ENCODE results near the gene CENPV. TPM values are rescaled to one million over a fixed set of nuclear protein-coding genes. Genes with fewer than 3 reads are reported as not detected.
A peak's percentile ranks its signal among the peaks of the same experiment; 100 is the strongest.

Gene CENPV
- total RNA-seq, 2 donors from 2014 or later = 48.5 to 54.9 TPM

GRCh38 chr17:16379654-16380053 is 26.4 kb upstream of the CENPV start:
- ATAC-seq (replicated peaks in 1 of 2) (no peak), DNase-seq (no peak)
- no peaks in the 10 kb centered on the region for H3K9me3 Mint-ChIP-seq
- no peak overlapping the region for H3K27ac Mint-ChIP-seq
- H3K36me3 Mint-ChIP-seq (ENCODE audit: insufficient read depth in 2 of 2) = peaks cover 18 to 23% of the 10 kb centered on the region in 2 donors
- no peak overlapping the region for H3K4me3 Mint-ChIP-seq
- H3K4me1 Mint-ChIP-seq (ENCODE audit: low read depth) = peaks cover 40% of the 10 kb centered on the region
- H3K27me3 Mint-ChIP-seq (ENCODE audit: low read depth) = no peaks in the 10 kb centered on the region

- no peaks in the 10 kb centered on the region for H3K9me3 Mint-ChIP-seq
- H3K36me3 Mint-ChIP-seq (ENCODE audit: insufficient read depth in 2 of 2) = peaks cover 18 to 21% of the 10 kb centered on the region in 2 donors
- DNase-seq (no peak), ATAC-seq (replicated peaks in 1 of 2) (no peak)
- H3K27me3 Mint-ChIP-seq (ENCODE audit: low read depth) = no peaks in the 10 kb centered on the region
- no peak overlapping the region for H3K27ac Mint-ChIP-seq
- H3K4me3 Mint-ChIP-seq = peak overlapping the region in 1 of 2 donors; percentile 16
- H3K4me1 Mint-ChIP-seq (ENCODE audit: low read depth) = peaks cover 31% of the 10 kb centered on the region
Observed at GRCh38 chr17:16378636-16379282, 25.5 kb upstream of the CENPV start.

- Mint-ChIP-seq H3K27me3 (ENCODE audit: low read depth) (no peaks in the 10 kb centered on the region), H3K36me3 (ENCODE audit: insufficient read depth in 2 of 2) (peaks cover 13 to 16% of the 10 kb centered on the region in 2 donors), H3K4me3 (no peak overlapping the region), H3K27ac (no peak overlapping the region), H3K4me1 (ENCODE audit: low read depth) (peaks cover 22% of the 10 kb centered on the region), H3K9me3 (no peaks in the 10 kb centered on the region)
- DNase-seq = no peak
- no peak for ATAC-seq (replicated peaks in 1 of 2)
Observed at GRCh38 chr17:16377941-16378341, 24.7 kb upstream of the CENPV start.

GRCh38 chr17:16374146-16374938 is 21.1 kb upstream of the CENPV start:
- no peaks in the 10 kb centered on the region for H3K9me3 Mint-ChIP-seq
- H3K4me3 Mint-ChIP-seq = no peak overlapping the region
- no peak for ATAC-seq (replicated peaks in 1 of 2)
- DNase-seq = no peak
- H3K27me3 Mint-ChIP-seq (ENCODE audit: low read depth) = no peaks in the 10 kb centered on the region
- H3K36me3 Mint-ChIP-seq (ENCODE audit: insufficient read depth in 2 of 2) = no peaks in the 10 kb centered on the region
- no peak overlapping the region for H3K27ac Mint-ChIP-seq
- no peaks in the 10 kb centered on the region for H3K4me1 Mint-ChIP-seq (ENCODE audit: low read depth)

GRCh38 chr17:16371742-16372141 is 18.5 kb upstream of the CENPV start:
- ATAC-seq (replicated peaks in 1 of 2) = no peak
- no peaks in the 10 kb centered on the region for H3K27me3 Mint-ChIP-seq (ENCODE audit: low read depth)

GRCh38 chr17:16364625-16365024 is 11.4 kb upstream of the CENPV start:
- DNase-seq (no peak), ATAC-seq (replicated peaks in 1 of 2) (no peak)
- Mint-ChIP-seq H3K27ac (no peak overlapping the region), H3K27me3 (ENCODE audit: low read depth) (no peaks in the 10 kb centered on the region), H3K4me1 (ENCODE audit: low read depth) (peaks cover 7% of the 10 kb centered on the region), H3K9me3 (no peaks in the 10 kb centered on the region), H3K4me3 (no peak overlapping the region), H3K36me3 (ENCODE audit: insufficient read depth in 2 of 2) (no peaks in the 10 kb centered on the region)

More at GRCh38 chr17:16371742-16372141, 18.5 kb upstream of the CENPV start:
- no peak for DNase-seq
- Mint-ChIP-seq H3K9me3 (no peaks in the 10 kb centered on the region), H3K36me3 (ENCODE audit: insufficient read depth in 2 of 2) (no peaks in the 10 kb centered on the region), H3K27ac (no peak overlapping the region), H3K4me3 (no peak overlapping the region), H3K4me1 (ENCODE audit: low read depth) (no peaks in the 10 kb centered on the region)

GRCh38 chr17:16363749-16364536 is 10.7 kb upstream of the CENPV start:
- Mint-ChIP-seq H3K4me1 (ENCODE audit: low read depth) (peaks cover 7% of the 10 kb centered on the region), H3K27me3 (ENCODE audit: low read depth) (no peaks in the 10 kb centered on the region), H3K27ac (no peak overlapping the region), H3K9me3 (no peaks in the 10 kb centered on the region), H3K4me3 (no peak overlapping the region), H3K36me3 (ENCODE audit: insufficient read depth in 2 of 2) (no peaks in the 10 kb centered on the region)
- peak; percentile 92 to 94 for ATAC-seq (replicated peaks in 1 of 2)
- peak; percentile 79 for DNase-seq

- DNase-seq (no peak), ATAC-seq (replicated peaks in 1 of 2) (peak in 1 of 2 donors; percentile 38)
- H3K9me3 Mint-ChIP-seq = no peaks in the 10 kb centered on the region
- H3K27me3 Mint-ChIP-seq (ENCODE audit: low read depth) = peaks cover 2% of the 10 kb centered on the region
- no peak overlapping the region for H3K27ac Mint-ChIP-seq
- H3K4me3 Mint-ChIP-seq = no peak overlapping the region
- H3K4me1 Mint-ChIP-seq (ENCODE audit: low read depth) = peaks cover 7% of the 10 kb centered on the region
- H3K36me3 Mint-ChIP-seq (ENCODE audit: insufficient read depth in 2 of 2) = no peaks in the 10 kb centered on the region
Observed at GRCh38 chr17:16361874-16362273, 8.6 kb upstream of the CENPV start.

GRCh38 chr17:16358394-16358793 is 5.1 kb upstream of the CENPV start:
- Mint-ChIP-seq H3K36me3 (ENCODE audit: insufficient read depth in 2 of 2) (no peaks in the 10 kb centered on the region), H3K27me3 (ENCODE audit: low read depth) (peaks cover 7% of the 10 kb centered on the region), H3K27ac (no peak overlapping the region), H3K4me1 (ENCODE audit: low read depth) (peaks cover 18% of the 10 kb centered on the region), H3K9me3 (no peaks in the 10 kb centered on the region), H3K4me3 (no peak overlapping the region)
- DNase-seq (no peak), ATAC-seq (replicated peaks in 1 of 2) (no peak)

- H3K36me3 Mint-ChIP-seq (ENCODE audit: insufficient read depth in 2 of 2) = no peaks in the 10 kb centered on the region
- peaks cover 36% of the 10 kb centered on the region for H3K4me1 Mint-ChIP-seq (ENCODE audit: low read depth)
- peak overlapping the region; percentile 63 to 82 for H3K4me3 Mint-ChIP-seq
- H3K27me3 Mint-ChIP-seq (ENCODE audit: low read depth) = peaks cover 7% of the 10 kb centered on the region
- H3K27ac Mint-ChIP-seq = peak overlapping the region; percentile 28
- no peaks in the 10 kb centered on the region for H3K9me3 Mint-ChIP-seq
- DNase-seq (no peak), ATAC-seq (replicated peaks in 1 of 2) (no peak)
Observed at GRCh38 chr17:16354585-16354984, 1.3 kb upstream of the CENPV start.

- Mint-ChIP-seq H3K4me1 (ENCODE audit: low read depth) (peaks cover 38% of the 10 kb centered on the region), H3K4me3 (peak overlapping the region; percentile 93 to 95), H3K9me3 (no peaks in the 10 kb centered on the region), H3K36me3 (ENCODE audit: insufficient read depth in 2 of 2) (peaks cover 0 to 2% of the 10 kb centered on the region in 2 donors), H3K27me3 (ENCODE audit: low read depth) (peaks cover 7% of the 10 kb centered on the region), H3K27ac (no peak overlapping the region)
- DNase-seq (peak in 1 of 2 donors; percentile 44), ATAC-seq (replicated peaks in 1 of 2) (peak; percentile 73 to 75)
Observed at GRCh38 chr17:16352667-16353316, 477 bp downstream of the CENPV start.

GRCh38 chr17:16352303-16352666 is 984 bp downstream of the CENPV start:
- DNase-seq = peak; percentile 48 to 56
- peaks cover 7% of the 10 kb centered on the region for H3K27me3 Mint-ChIP-seq (ENCODE audit: low read depth)
- H3K27ac Mint-ChIP-seq = peak overlapping the region; percentile 68
- peak overlapping the region; percentile 93 to 95 for H3K4me3 Mint-ChIP-seq
- no peaks in the 10 kb centered on the region for H3K9me3 Mint-ChIP-seq
- peaks cover 38% of the 10 kb centered on the region for H3K4me1 Mint-ChIP-seq (ENCODE audit: low read depth)
- H3K36me3 Mint-ChIP-seq (ENCODE audit: insufficient read depth in 2 of 2) = peaks cover 2 to 3% of the 10 kb centered on the region in 2 donors
- ATAC-seq (replicated peaks in 1 of 2) = peak; percentile 20 to 23

Measured in activated T-cell treated with anti-CD3 and anti-CD28 coated beads, Interleukin-2, amount 50 U/mL, for 72 hours (primary cell).